GM19397 (cell line): ENCODE data around the gene NIF3L1.
"Not testable (repeated sequence)": the region's sequence is repeated elsewhere in the genome, so short reads cannot be mapped to it uniquely, and the experiment has no call there.

Source experiments
- ATAC-seq: cut with Tn5 transposase; IDR thresholded peaks from one replicate; pipeline ENCODE4 v1.9.1; 2021; ENCODE audit warnings: mild to moderate bottlenecking, moderate library complexity; ENCODE audit not compliant: unreplicated experiment

NIF3L1 gene

DNA sequence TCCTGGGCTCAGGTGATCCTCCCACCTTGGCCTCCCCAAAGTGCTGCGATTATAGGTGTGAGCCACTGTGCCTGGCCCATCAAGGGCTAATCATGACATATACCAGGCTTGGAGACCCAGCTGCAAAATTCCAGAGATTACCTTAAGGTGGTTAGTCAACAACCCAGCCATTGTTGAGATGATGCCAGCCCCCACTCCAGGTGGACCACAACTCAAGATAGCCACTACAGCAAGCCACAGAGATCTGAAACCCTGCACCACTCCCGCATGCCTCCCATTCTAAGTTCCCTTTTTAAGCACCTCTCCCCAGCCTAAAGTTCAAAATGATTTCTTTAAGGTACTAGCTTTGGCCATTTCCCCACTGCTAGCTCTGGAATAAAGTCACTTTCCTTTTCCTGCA lies 20.2 kb upstream of the NIF3L1 start:
- ATAC-seq, result no peak

DNA sequence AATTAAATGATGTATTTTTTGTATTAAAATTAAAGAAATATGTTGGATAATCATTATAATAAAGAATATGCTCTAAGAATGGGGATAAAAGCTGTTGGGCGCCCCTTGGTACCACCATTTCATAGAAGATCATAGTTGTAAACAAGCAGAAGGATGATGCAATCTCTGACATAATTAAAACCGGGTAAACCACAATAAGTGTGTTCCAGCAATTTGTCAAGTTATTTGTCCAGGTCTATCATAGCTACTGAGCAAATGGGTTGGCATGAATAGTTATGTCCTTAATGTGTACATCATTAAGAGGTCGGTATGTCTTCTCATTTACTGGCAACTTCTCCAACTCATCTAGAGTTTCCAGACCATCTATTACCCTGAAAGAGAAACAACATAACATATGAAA lies 18.0 kb upstream of the NIF3L1 start:
- no peak for ATAC-seq

DNA sequence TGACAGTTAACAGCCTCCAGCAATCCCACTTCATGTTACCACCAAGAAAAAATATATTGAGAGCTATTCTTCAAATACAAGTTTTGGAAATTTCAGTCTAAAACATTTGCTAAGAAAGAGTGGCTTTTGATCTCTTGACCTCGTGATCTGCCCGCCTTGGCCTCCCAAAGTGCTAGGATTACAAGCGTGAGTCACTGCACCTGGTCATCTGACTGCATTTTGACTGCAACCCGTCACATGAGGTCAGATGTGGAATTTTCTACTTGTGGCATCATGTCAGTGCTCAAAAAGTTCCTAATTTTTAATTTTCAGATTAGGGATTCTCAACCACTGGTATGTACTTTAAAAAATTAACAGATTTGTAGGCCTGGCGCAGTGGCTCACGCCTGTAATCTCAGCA lies 15.6 kb upstream of the NIF3L1 start:
- ATAC-seq, result no peak

DNA sequence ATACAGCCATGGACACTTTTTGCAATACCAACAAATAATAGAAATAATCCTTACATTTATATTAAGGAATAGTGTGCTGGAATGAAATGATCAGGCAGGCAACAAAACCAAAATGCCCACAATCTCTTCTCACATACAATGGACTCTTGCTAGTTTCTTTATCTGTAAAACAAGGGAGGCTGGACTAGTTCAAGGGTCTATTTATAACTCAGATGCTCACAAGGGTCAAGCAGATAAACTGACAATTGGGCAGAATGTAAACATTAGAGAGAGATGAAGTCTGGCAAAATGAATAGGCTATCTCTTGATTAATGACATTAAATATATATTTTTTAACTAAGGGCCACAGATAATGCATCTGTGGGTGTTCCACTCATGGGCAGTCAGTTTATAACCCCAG lies 11.7 kb upstream of the NIF3L1 start:
- no peak for ATAC-seq

DNA sequence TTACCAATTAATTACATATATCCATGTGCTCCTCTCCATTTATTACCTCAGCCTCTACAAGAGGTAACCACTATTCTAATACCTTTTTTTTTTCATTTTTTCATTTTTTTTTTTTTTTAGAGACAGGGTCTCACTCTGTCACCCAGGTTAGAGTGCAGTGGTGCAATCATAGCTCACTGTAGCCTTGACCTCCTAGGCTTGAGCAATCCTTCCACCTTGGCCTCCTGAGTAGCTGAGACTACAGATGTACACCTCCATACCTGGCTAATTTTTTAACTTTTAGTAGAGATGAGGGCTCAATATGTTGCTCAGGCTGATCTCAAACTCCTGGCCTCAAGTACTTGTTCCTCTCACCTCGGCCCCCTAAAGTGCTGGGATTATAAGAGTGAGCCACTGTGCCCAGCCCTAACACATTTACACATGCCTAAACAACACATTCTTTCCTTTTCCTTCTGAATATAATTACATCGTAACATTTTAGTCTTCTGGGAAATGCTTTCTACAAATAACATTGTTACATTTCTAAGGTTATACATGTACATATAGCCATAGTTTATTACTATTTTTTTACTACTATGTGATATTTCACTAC lies 10.8 kb upstream of the NIF3L1 start:
- no peak for ATAC-seq

DNA sequence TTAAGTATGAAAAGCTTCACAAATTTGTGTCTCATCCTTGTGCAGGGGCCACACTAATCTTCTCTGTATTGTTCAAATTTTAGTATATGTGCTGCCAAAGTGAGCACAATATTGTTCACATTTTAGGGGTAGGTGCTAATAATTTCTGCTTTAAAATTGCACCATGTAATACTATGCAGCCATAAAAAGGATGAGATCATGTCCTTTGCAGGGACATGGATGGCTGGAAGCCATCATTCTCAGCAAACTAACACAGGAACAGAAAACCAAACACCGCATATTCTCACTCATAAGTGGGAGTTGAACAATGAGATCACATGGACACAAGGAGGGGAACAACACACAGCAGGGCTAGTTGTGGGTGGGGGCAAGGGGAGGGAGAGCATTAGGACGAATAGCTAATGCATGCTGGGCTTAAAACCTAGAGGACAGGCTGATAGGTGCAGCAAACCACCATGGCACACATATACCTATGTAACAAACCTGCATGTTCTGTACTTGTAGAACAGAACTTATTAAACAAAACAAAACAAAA lies 7.4 kb upstream of the NIF3L1 start:
- not testable (repeated sequence) for ATAC-seq

DNA sequence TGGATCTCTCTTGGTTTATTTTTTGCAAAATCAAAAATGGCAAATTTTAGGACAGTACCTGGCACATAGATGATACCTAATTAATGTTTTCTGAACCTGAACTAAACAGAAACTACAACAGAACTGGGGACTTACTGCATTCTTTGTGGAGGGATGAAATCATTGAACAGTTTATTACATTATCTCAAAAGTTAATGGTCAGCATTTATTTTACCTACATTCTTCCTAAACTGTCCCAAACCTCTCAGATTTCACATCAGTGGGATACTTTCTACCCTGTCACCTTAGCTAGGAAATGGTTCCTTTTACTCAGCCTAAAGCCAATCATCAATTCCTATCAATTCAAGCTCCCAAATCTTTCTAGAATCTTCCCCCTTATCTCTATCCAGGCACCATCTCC lies 10.3 kb downstream of the NIF3L1 start:
- no peak for ATAC-seq

DNA sequence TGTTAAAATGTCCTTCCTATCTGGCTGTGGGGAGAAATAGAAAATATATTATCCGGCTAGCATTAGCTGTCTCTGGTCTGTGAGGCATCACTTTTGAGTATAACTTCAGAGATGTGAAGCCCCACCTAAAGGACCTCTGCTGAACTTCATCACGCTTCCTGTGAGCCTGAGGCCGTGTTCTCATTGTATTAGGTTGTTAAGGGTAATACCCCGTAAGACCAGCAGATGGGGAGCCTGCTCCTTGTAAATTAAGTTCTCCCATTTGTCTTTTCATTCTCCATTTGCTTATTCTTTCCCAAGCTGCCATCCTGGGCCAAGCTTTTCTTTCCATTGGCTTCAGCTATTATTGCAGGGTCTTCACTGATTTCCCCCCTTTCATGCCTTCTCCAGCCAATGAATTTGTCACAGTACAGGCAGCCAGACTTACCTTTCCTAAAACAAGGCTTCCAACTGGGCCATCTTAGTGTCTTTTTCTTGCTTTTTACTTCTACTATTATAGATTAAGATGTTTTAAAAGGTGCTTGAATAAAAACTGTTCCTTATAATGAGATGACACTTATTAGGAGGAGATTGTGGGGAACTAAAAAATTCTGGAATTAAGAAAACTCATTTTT lies 12.4 kb downstream of the NIF3L1 start:
- ATAC-seq, result peak; percentile 89

DNA sequence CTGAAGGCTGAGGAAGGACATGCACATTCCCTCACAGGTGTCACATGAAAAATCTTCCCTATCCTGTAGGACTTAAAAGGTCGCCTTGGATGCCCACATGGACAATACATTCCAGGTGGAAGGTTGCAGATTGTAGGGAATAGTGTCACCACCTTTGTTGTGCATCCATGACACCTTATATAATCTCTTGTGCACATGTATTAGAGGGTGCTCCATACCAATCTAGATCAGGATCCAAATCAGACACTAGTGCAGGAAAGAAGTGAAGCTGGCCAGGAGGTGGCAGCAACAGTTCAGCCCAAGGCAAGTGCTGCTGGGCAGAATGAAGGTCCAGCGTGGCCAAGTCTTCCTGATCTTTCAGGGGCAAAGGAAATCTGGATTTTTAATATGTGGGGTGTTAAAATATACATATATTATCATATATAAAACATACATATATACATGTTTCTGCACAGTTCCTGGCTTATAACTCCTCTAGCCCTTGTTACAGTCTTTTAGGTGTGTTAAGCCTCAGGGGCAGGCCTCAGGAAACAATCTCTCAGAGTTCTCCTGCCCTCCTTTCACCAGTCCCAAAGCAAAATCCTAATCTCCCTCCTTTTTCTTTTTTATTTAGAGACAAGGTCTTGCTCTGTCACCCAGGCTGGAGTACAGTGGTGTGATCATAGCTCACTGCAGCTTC lies 16.6 kb downstream of the NIF3L1 start:
- ATAC-seq, result no peak

DNA sequence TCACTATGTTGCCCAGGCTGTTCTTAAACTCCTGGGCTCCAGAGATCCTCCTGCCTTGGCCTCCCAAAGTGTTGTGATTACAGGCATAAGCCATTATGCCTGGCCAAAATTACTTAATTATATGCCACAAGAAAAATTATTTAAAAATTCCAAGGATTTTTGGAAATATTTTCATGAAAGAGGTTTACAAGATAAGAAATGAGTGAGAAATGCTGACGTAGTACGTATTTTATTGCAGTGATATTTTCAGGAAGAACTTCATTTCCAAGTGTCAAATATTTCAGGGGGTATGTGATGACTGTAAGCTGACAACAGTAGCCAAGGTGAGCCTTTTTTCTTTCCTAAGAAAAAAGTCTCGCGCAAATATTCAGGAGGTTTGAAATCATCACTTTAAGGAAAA lies 20.8 kb downstream of the NIF3L1 start:
- ATAC-seq, result no peak

DNA sequence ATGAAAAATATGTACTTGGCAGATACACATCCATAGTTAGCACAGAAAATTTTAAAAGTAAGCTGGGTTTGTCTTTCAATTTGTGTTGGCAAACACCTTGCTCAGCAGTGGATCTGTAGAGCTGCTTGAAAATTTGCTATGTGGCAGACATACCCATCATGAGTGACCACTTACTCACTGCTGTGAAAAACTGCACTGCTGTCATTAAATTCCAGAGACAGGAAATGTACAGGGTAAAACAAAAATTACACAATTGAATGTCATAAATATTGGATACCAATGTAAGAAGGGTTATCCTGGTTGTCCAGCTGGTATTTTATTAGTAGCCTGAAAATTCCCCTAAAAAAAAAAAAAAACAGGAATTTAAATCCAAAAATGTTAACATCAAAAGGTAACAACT lies 24.5 kb downstream of the NIF3L1 start:
- no peak for ATAC-seq

DNA sequence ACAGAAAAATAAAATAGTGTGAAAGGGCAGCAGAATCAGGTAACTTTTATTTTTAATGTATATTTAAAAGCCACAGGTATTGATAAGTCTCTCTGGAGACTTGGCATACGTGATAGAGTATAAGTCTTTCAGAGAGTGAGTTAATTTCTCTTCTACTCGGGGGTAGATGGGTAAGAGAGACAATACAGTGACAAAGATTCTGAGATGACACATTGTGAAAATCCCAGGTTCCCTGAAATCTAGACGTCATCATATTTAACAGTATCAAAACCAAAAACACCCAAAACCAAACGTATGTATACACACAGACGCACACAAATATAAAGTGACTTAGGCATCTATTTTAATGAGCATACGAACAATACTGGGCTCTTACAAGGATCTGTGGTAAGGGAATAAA lies 33.3 kb downstream of the NIF3L1 start:
- no peak for ATAC-seq

DNA sequence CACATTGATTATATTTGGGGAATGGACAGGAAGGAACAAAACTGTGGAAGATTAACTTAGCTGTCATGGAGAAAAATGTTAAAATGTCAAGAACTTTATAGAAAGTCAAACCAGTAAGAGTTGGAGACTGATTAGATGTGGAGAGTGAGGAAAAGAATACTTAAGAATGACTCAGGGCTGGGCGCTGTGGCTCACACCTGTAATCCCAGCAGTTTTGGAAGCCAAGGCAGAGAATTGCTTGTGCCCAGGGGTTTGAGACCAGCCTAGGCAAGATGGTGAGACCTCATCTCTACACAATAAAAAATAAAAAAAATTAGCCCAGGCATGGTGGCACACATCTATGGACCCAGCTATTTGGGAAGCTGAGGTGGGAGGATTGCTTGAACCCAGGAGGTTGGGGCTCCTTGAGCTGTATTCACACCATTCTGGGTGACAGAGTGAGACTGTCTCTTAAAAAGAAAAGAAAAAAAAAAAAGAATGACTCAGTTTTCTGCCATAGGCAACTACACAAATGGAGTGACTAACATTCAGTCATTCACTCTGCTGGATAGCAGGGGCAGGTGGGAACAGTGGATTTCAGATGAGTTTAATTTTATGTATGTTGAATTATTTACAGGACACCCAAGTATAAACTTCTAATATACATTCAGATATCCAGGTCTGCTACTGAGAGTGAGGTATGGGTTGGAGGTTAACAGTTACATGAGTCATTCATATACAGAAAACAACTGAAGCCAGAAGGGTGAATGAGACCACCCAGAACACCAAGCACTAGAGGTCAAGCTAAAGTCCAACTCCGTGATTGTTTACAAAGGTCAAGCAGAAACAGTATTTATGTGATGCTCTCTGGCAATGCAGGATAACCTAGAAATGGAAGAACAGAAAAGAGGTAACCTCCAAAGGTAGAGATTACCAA lies 40.4 kb downstream of the NIF3L1 start:
- ATAC-seq, result no peak

DNA sequence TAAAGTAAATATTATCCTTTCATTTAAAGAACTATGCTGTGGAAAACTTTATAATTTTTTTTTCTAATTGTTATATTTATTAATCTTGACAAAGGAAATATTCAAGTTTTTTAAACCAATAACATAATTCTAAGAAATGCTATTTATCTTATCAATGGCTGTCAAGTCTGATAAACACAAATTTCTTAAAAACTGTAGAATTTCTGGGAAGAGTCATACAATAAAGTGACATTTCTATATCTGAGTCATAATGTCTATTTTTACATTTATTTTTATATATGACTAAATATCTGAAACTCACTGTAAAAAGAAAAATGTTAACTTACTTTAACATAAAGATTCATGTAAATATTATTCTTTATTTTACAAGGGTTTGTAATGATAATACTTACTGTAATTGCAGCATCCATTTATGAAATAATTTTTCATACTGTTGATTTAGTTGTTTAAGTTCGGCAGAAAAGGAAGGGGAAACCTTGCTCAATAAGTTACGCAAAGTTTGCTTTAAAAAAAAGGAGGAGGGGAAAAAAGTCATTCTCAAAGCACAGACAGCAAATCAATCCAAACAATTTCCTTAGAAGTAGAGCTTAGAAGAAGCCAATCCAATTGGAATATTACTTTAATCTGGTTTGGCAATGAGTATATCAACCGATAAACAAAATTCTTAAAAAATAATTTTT lies 41.9 kb downstream of the NIF3L1 start:
- ATAC-seq, result no peak

DNA sequence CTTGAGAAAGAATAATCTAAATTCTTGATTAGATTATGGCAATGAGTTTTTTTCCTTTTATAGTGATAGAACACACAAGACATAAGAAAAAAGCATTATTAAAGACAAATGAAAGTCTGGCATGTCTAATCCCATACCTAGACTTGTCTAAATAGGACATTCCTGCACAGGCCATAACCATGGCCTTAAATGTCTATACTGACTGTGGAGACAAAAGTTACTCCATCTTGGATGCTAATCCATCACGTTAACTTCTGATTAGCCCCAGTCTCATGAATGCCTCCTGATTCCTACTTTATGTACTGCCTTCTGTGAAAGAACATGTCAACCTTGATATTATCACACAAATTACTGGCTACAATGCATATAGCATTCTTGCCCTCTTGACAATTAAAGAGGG lies 50.7 kb downstream of the NIF3L1 start:
- ATAC-seq, result no peak

DNA sequence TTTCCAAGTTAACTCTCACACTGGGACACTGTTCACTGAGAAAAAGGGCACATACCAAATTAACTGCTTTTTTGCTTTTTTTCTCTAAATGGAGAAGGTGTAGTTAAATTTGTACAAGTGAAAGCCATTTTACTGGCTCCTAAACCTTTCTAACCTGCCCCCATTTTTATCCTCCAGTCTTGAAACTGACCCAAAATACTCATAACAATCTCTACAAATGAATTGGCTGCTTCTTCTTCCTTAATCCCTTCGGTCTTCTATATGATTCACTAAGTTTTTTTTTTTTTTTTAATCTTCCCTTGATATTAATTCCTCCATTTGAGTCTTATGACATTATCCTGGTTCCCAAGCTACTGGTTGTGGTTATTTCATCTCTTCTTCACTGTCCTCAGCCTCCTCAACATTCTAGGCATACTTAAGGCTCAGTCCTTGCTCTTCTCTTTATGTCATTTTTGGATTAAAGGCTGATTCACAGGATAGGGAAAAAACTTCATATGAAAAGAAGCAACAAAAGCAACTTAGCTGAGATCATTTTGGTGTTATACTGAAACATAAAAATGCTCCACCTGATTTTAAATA lies 54.4 kb downstream of the NIF3L1 start:
- ATAC-seq, result no peak

DNA sequence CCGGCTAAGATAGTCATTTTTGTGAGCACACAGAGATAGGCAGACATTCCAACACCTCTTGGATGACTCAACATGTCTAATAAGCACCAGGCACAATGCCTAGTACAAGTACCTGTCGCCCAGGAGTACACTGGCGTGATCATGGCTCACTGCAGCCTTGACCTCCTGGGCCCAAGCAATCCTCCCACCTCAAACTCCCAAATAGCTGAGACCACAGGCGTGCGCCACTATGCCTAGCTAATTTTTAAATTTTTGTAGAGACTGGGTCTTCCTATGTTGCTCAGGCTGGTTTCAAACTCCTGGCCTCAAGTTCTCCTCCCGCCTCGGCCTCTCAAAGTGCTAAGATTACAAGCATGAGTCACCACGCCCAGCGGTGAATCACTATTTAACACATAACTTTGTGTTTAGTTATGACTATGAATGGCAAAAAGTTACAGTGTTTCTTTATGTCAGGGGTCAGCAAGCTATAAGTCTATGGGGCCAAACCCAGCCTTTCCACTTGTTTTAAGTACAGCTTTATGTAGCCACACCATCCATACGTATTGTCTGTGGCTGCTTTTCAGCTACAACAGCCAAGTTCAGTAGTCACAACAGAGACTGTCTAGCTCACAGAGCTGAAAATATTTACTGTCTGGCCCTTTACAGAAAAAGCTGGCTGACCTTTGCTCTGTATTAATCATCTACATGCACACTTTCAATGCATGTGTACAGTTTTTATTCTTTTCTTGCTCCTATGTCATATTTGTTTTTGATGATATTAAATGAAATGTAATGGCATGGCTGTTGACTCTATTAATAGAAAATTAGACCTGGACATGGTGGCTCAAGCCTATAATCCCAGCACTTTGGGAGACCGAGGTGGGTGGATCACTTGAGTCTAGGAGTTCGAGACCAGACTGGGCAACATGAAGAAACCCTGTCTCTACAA lies 55.6 kb downstream of the NIF3L1 start:
- no peak for ATAC-seq

DNA sequence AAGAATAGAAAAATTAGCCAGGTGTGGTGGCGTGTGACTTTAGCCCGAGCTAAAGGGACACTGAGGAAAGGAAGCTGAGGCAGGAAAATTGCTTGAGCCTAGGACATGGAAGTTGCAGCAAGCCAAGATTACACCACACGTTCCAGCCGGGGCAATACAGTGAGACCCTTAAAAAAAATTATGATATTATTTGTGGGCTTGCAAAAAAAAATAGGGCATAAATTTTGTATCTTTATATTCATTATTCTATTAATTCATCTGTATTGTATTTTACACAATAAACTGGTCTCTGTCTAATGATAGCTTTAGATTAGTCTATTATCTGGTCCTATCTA lies 56.2 kb downstream of the NIF3L1 start:
- ATAC-seq, result no peak

DNA sequence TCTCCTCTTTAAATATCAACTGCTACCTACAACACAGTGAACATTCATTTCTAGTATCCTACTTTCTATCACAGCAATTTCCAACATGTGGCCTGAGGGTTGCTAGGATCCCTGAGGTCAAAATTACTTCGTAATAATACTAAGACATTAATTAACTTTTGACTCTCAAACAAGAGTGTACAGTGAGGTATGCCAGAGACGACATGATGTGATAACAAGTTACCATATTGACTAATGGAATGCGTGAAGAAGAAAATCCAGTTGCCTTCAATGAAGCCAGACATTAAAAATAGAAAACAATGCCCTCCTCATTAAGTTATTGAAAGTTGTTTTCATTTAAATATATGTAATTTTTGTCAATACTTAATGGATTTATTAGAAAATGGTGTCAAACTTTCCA lies 61.2 kb downstream of the NIF3L1 start:
- no peak for ATAC-seq
